Motor neuron (in vitro differentiated cells): Measurements from ENCODE around the gene SCIN. TPM values are rescaled to one million over a fixed set of nuclear protein-coding genes. Genes with fewer than 3 reads are reported as not detected.
"Not testable (repeated sequence)": the region's sequence is repeated elsewhere in the genome, so short reads cannot be mapped to it uniquely, and the experiment has no call there.

Experiments used
- ATAC-seq, 8 experiments: fragments of 200-7000 bp; cut with Tn5 transposase; replicated peaks in 6 of 8; 2 replicates each; pipeline ENCODE4 v1.8.0; 2021; ENCODE audit warnings: mild to moderate bottlenecking in 8 of 8, moderate library complexity in 8 of 8
- H3K27ac ChIP-seq, 2 donors: fragments of 250-450 bp; sonication (Bioruptor Pico); 2 replicates each; pipeline ENCODE4 v1.9.0; 2021; ENCODE audit warnings: antibody characterized with exemption in 2 of 2, mild to moderate bottlenecking in 2 of 2, moderate library complexity in 1 of 2
- H3K4me1 ChIP-seq, 2 donors: fragments of 250-450 bp; sonication (Bioruptor Pico); replicated peaks in 1 of 2; 2 replicates each; pipeline ENCODE4 v1.6.1; 2021; ENCODE audit warnings: antibody characterized with exemption in 2 of 2, mild to moderate bottlenecking in 2 of 2, moderate library complexity in 1 of 2
- H3K4me3 ChIP-seq, 5 donors: fragments of 250-450 bp; sonication (Bioruptor Pico); 2 replicates each; pipeline ENCODE4 v1.9.0; 2021; ENCODE audit warnings: antibody characterized with exemption in 5 of 5, mild to moderate bottlenecking in 5 of 5, moderate library complexity in 4 of 5
- WGBS, 10 experiments: fragments of 450-650 bp; shearing (Covaris generic); methylation state at CpG; one replicate each; pipeline ENCODE4 v1.0.0; 2022; 5-methylcytosine and 5-hydroxymethylcytosine counted together
- in situ Hi-C, 9 experiments: fragments of 400-800 bp; cut with MboI; loops; one replicate each; pipeline ENCODE4 v1.15.0; 2021; ENCODE audit warnings: low sequenced_read_pairs in 9 of 9, low pct_unique_long_range_greater_than_20kb in 2 of 9; ENCODE audit not compliant: unreplicated experiment in 9 of 9
- total RNA-seq, 8 experiments: library from RNA; unstranded; fragments of 300-600 nt; gene quantifications; 2 replicates each; pipeline versions ENCODE4 v1.2.3 to v1.2.4, GENCODE V29; 2022

SCIN gene
- total RNA-seq: 100 to 1,000 TPM in 2 of 8 experiments, 10 to 100 TPM in 1, 1 to 10 TPM in 2, under 1 TPM in 3; 0.37 to 153 (median 2.4) TPM

DNA sequence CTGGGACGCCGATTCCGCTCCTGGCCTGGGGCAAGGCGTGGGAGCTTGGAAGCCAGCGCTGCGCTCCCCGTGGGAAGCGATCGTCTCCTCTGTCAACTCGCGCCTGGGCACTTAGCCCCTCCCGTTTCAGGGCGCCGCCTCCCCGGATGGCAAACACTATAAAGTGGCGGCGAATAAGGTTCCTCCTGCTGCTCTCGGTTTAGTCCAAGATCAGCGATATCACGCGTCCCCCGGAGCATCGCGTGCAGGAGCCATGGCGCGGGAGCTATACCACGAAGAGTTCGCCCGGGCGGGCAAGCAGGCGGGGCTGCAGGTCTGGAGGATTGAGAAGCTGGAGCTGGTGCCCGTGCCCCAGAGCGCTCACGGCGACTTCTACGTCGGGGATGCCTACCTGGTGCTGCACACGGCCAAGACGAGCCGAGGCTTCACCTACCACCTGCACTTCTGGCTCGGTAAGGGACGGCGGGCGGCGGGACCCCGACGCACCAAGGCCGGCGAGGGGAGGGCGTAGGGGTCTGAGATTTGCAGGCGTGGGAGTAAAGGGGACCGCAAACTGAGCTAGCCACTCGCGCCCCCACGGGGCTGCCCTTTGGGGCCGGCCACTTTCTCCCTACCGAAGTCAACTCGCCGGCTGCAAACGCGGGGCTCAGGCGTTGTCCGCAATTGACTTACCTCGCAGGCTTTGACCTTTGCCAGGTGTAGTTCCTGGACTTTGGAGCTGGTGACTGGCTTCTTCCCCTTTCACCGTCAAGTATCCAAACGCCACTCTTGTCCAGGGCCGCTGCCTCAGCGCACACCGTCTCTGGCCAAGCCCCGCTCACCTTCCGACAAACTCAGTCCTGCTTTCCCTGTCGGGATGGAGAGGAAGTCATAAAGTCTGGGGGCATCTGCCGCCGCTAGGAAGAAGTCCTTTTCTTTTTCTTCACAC is at the start of gene SCIN:
Gene SCIN (plus strand): TSS at position 187 of the 928 bp plus-strand sequence. CDS start 67 bp downstream, at position 254.
- in situ Hi-C loops: no loop called here
- WGBS, 10 experiments: 0 to 80% (median 11%) methylated on average over 1 to 19 of the region's 74 CpGs
- ATAC-seq: peak; percentile 83 to 89 (median 85)

DNA sequence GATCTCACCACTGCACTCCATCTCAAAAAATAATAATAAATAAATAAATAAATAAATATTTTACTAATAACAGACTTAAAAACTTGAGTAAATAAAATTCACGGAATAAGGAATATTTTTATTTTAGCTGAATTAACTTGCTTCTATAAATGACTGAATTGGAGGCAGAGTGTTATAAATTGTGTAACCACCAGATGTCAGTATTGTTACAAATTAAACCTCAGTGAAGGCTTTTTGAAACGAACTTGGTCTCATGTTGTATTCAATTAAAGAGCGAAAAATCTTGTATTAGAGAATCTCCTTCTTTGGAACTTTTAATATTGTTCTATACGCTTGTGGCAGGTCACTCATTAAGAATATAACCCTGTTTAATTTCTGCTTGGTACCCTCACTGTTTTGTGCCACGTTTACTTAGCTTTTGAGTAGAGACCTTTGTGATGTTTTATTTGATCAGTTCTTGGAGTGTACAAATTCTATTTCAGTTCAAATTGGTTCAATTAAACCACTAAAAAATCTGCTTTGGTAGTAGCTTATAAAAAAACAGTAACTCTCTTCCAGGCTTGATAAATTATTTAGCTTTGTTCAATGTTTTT is 45.6 kb upstream of the SCIN start:
- peak in 2 of 8 experiments; percentile 47 to 55 for ATAC-seq

More for the DNA sequence above, at the start of gene SCIN:
- peak within 1 kb of the TSS; percentile 33 to 45 (median 42) for H3K4me3 ChIP-seq
- H3K4me1 ChIP-seq: no peaks in the 10 kb centered on the region
- H3K27ac ChIP-seq: no peak within 1 kb of the TSS

DNA sequence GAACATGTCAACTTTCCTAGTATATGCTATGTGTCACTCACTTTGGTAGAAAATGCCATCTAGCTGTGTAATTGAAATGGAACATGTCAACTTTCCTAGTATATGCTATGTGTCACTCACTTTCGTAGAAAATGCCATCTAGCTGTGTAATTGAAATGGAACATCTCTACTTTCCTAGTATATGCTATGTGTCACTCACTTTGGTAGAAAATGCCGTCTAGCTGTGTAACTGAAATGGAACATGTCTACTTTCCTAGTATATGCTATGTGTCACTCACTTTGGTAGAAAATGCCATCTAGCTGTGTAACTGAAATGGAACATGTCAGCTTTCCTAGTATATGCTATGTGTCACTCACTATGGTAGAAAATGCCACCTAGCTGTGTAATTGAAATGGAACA is 43.8 kb upstream of the SCIN start:
- H3K27ac ChIP-seq, H3K4me3 ChIP-seq, ATAC-seq, H3K4me1 ChIP-seq: not testable (repeated sequence)
- WGBS, 10 experiments: 58 to 100% (median 100%) methylated on average over 1 to 2 of the region's 2 CpGs; no CpG with 5 or more reads in 2 of the 10 experiments
- in situ Hi-C loops: loop anchor here in 2 of 9 experiments (10.0 to 25.0 kb wide), 2 partner anchors 98 to 111 kb away; no protein-coding TSS in a partner anchor

More for the DNA sequence above, 45.6 kb upstream of the SCIN start:
- WGBS, 10 experiments: 0 to 46% (median 25%) methylated on average over 1 to 5 of the region's 5 CpGs
- H3K27ac ChIP-seq: no peak overlapping the region
- in situ Hi-C loops: loop anchor here in 4 of 9 experiments (10.0 to 25.0 kb wide), 3 partner anchors 100 to 737 kb away; no protein-coding TSS in a partner anchor
- H3K4me3 ChIP-seq: no peak overlapping the region
- H3K4me1 ChIP-seq: no peaks in the 10 kb centered on the region

DNA sequence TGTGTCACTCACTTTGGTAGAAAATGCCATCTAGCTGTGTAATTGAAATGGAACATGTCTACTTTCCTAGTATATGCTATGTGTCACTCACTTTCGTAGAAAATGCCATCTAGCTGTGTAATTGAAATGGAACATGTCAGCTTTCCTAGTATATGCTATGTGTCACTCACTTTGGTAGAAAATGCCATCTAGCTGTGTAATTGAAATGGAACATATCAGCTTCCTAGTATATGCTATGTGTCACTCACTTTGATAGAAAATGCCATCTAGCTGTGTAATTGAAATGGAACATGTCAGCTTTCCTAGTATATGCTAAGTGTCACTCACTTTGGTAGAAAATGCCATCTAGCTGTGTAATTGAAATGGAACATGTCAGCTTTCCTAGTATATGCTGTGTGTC is 42.9 kb upstream of the SCIN start:
- not testable (repeated sequence) for H3K4me1 ChIP-seq, ATAC-seq, H3K27ac ChIP-seq, H3K4me3 ChIP-seq
- WGBS, 10 experiments: 86% methylated on average over 1 of the region's 1 CpG; no CpG with 5 or more reads in 9 of the 10 experiments
- in situ Hi-C loops: loop anchor here in 2 of 9 experiments (10.0 to 25.0 kb wide), 2 partner anchors 97 to 110 kb away; no protein-coding TSS in a partner anchor

DNA sequence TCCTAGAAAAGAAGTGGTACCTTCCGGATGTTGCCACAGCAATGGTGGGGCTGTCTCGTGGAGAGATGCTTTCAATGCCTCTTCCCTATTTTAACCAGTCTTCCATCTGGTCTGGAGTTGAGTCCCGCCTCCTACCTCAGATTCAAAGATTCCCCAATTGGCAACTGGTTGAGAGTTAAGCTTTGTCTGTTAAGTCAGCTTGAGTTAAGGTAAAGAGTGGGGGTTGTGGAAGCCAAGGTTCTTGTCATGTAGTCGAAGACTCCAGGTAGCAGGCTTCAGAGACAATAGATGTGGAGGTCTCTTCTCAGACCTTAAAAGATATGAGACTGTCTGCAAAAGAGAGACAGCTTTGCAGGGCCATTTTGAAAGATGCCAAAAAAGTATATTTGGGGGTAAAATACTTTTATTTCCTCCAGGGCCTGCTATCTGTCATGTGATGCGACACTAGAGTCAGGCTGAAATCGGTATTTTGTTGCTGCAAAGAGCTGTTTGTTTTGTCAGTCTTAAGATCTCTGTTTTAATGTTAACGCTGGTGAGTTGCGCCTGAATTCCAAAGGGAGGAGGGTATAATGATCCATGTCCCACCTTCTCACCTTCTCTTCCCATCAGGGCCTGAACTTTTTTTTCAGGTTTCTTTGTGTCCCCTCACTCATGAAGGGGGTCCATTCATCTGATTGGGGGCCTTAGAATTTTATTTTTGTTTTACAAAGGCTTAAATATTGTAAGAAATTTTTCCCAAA is 40.4 kb upstream of the SCIN start:
- Histone ChIP-seq H3K4me1 (no peaks in the 10 kb centered on the region), H3K4me3 (no peak overlapping the region), H3K27ac (no peak overlapping the region)
- no peak for ATAC-seq
- in situ Hi-C loops: loop anchor here in 3 of 9 experiments (10.0 to 25.0 kb wide), 2 partner anchors 95 to 107 kb away; no protein-coding TSS in a partner anchor
- 40 to 96% (median 80%) methylated on average over 1 to 7 of the region's 8 CpGs; no CpG with 5 or more reads in 1 of the 10 experiments for WGBS, 10 experiments

DNA sequence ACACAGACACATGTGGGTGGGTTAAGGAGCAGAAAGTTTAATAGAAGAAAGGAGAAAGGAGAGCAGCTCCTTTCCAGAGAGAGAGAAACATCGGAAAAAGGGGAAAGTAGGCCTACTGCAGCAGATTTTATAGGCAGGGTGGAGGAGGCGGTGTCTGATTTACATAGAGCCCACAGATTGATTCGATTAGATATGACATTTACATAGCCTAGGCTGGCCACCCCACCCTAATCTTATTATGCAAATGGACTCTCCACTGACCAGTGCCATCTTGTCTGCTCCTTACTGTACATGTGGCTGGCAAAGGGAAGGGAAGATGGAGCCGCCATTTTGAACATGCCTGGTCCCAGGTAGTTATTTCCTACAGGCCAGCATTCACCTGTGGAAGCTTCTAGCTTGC is 38.7 kb upstream of the SCIN start:
- Histone ChIP-seq H3K4me1 (no peaks in the 10 kb centered on the region), H3K27ac (no peak overlapping the region), H3K4me3 (no peak overlapping the region)
- ATAC-seq: peak in 3 of 8 experiments; percentile 76 to 82 (median 76)
- WGBS, 10 experiments: 13 to 93% (median 67%) methylated on average over 1 to 4 of the region's 4 CpGs; no CpG with 5 or more reads in 3 of the 10 experiments
- in situ Hi-C loops: loop anchor here in 2 of 9 experiments (10.0 to 25.0 kb wide), 2 partner anchors 93 to 106 kb away; no protein-coding TSS in a partner anchor

DNA sequence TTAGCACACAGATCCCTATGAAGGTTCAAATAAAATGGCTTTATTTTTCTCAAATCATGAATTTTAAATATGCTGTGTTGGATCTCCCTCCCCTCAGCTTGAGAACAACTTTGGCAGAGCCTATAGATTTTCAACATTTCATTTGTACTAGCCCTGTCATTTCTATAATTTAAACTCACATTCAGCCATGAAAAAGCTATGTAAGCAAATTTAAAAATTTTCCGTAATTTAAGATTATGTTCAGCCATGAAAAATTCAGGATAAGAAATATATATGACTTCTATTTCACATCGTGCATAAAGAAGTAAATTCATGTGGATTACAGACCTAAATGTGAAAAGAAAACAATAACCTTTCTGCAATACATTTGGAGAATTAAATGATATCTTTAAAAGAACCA is 36.5 kb upstream of the SCIN start:
- Histone ChIP-seq H3K4me1 (no peaks in the 10 kb centered on the region), H3K4me3 (no peak overlapping the region), H3K27ac (no peak overlapping the region)
- 27 to 91% (median 64%) methylated on average over 1 to 2 of the region's 2 CpGs for WGBS, 10 experiments
- in situ Hi-C loops: loop anchor here in 2 of 9 experiments (10.0 to 25.0 kb wide), 2 partner anchors 91 to 103 kb away; no protein-coding TSS in a partner anchor
- no peak for ATAC-seq

DNA sequence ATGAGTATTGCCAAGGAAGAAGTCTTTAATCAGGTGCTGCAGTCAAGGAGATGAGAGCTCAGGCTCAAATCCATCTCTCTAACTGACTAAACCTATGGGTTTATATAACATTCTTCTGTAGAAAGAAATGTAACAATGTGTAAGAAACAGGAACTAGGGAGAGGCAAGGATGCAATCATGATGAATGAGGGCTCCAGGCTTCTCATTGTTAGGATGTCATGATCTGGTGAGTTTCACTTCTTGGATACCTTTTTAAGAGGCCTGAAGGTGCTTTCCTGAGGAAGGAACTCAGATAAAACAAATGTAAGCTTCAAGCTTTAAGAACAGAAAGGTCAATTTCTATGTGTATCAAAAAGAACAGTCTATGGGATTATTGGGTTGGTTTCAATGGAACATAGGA is 30.8 kb upstream of the SCIN start:
- H3K4me1 ChIP-seq: no peaks in the 10 kb centered on the region
- in situ Hi-C loops: loop anchor here in 2 of 9 experiments (10.0 to 25.0 kb wide), 2 partner anchors 85 to 98 kb away; no protein-coding TSS in a partner anchor
- no peak overlapping the region for H3K4me3 ChIP-seq
- no peak for ATAC-seq
- H3K27ac ChIP-seq: no peak overlapping the region

DNA sequence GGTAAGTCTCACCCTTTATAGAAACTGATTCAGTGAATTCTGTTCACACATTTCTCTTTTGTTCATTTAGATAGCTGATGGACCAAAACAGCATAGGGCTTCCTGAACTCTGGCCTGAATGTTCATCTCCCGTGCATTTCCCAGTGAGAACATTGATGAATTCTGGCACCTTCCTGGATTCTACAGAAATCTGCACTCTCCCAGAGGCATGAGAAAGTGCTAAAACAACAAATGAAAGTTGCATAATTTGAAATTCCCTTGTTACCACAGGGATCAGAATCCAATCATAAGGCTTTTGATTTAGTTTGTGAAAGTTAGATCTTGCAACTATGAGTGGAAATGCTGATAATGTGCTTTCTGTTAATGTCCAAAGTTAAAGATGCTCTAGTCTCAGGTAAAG is 29.7 kb upstream of the SCIN start:
- Histone ChIP-seq H3K27ac (no peak overlapping the region), H3K4me1 (no peaks in the 10 kb centered on the region), H3K4me3 (no peak overlapping the region)
- WGBS, 10 experiments: 63 to 100% (median 100%) methylated on average over 1 of the region's 1 CpG; no CpG with 5 or more reads in 5 of the 10 experiments
- in situ Hi-C loops: loop anchor here in 1 of 9 experiments (25.0 kb wide), 1 partner anchor 96 kb away; no protein-coding TSS in a partner anchor
- ATAC-seq: no peak

DNA sequence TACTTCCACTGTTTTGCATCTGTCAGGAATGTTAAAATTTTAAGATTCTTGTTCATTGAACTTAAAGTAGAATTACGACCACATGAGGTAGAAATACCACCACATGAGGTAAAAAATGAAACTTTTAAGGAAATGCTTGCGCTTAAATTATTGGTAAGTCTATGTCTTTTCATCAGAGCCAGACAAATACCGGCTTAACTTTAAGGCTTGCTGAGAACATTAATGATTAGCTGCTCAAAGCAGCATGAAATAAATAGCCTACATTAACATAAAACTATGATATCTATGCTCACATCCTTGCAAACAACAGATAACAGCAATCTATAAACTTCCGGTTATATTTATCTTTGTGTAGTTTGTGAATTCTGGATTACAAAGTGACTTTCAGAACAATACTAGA is 26.9 kb upstream of the SCIN start:
- ATAC-seq: no peak
- in situ Hi-C loops: loop anchor here in 1 of 9 experiments (25.0 kb wide), 1 partner anchor 94 kb away; no protein-coding TSS in a partner anchor
- Histone ChIP-seq H3K4me3 (no peak overlapping the region), H3K27ac (no peak overlapping the region), H3K4me1 (no peaks in the 10 kb centered on the region)
- 73 to 100% (median 81%) methylated on average over 3 to 4 of the region's 4 CpGs for WGBS, 10 experiments

DNA sequence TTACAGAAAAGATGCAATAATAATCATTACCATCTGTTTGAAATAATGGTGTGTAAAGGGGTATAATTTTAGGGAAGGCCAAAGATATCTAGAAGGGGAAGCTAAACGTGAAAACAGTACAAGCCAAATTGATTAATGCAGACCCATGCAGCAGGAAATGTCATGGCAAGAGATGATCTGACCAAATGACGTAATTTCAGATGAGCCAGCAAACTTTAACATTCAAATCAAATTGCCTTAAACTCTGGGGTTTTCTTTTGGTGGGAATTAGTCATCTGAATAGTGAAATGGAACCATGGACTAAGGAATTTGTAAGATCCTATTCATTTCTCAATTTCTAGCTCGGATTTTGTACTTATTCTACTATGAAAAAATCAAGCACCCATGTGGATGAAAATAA is 21.4 kb upstream of the SCIN start:
- H3K27ac ChIP-seq: no peak overlapping the region
- WGBS, 10 experiments: 15 to 95% (median 88%) methylated on average over 3 of the region's 3 CpGs
- no peak overlapping the region for H3K4me3 ChIP-seq
- ATAC-seq: peak in 2 of 8 experiments; percentile 48 to 73
- no peaks in the 10 kb centered on the region for H3K4me1 ChIP-seq
- in situ Hi-C loops: loop anchor here in 1 of 9 experiments (25.0 kb wide), 1 partner anchor 88 kb away; no protein-coding TSS in a partner anchor

DNA sequence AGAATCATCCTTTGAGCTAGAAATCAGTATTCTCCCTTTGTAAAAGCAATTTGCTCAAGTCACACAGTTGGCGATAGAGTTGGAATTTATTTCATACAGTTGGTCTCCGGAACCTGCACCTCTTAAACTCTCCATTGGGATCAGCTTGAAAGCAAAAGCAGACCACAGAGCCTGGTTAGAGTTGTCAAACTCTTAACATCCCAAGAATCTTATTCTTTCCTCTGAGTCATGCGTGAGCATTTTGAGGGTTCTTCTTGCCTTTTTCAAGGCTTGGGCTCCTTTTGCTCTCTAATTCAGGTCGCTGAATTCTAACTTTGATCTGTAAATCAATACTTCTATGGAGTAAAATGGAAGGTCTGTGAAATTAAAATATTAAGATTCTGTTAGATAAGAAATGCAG is 19.6 kb upstream of the SCIN start:
- in situ Hi-C loops: no loop called here
- no peak for ATAC-seq
- Histone ChIP-seq H3K4me1 (no peaks in the 10 kb centered on the region), H3K4me3 (no peak overlapping the region), H3K27ac (no peak overlapping the region)
- 73 to 100% (median 97%) methylated on average over 2 to 4 of the region's 4 CpGs; no CpG with 5 or more reads in 5 of the 10 experiments for WGBS, 10 experiments
